WTC11 (cell line): ENCODE data around the gene FRMD6. TPM values are rescaled to one million over a fixed set of nuclear protein-coding genes. Genes with fewer than 3 reads are reported as not detected.

Experiments
- ATAC-seq: fragments of 200-7000 bp; cut with Tn5 transposase; 2 replicates; pipeline ENCODE4 v1.10.0; 2021; ENCODE audit warnings: mild to moderate bottlenecking, moderate library complexity
- CTCF ChIA-PET: fragments of 300-600 bp; sonication (Branson Sonifier 250); formaldehyde crosslinking; loops from one replicate; lab custom pipeline; 2021; ENCODE audit warnings: antibody characterized with exemption; lab: Charles Lee
- POLR2A ChIA-PET: fragments of 350-600 bp; sonication (Branson Sonifier 250); formaldehyde crosslinking; loops from one replicate; lab custom pipeline; 2021; ENCODE audit warnings: antibody characterized with exemption; lab: Charles Lee
- DNase-seq: peaks from one replicate; pipeline ENCODE4 v3.0.0; 2021; ENCODE audit warnings: low spot score
- H3K27ac Mint-ChIP-seq: 2 replicates; pipeline ENCODE4 v1.8.0; 2021; ENCODE audit warnings: mixed read lengths
- H3K27me3 Mint-ChIP-seq: 2 replicates; pipeline ENCODE4 v1.8.0; 2021; ENCODE audit warnings: low read depth, mild to moderate bottlenecking, moderate library complexity, mixed read lengths
- H3K36me3 Mint-ChIP-seq: 2 replicates; pipeline ENCODE4 v1.8.0; 2021; ENCODE audit warnings: mixed read lengths
- H3K4me1 Mint-ChIP-seq: 2 replicates; pipeline ENCODE4 v1.8.0; 2022; ENCODE audit warnings: mixed read lengths
- H3K4me3 Mint-ChIP-seq: 2 replicates; pipeline ENCODE4 v1.8.0; 2021; ENCODE audit warnings: mild to moderate bottlenecking, moderate library complexity, mixed read lengths
- H3K9me3 Mint-ChIP-seq: 2 replicates; pipeline ENCODE4 v1.8.0; 2021; ENCODE audit warnings: mixed read lengths
- CDX4 ChIP-seq: fragments of 250-450 bp; sonication (Bioruptor Pico); IDR thresholded peaks from 2 replicates; pipeline ENCODE4 v1.9.0; 2021; ENCODE audit warnings: moderate library complexity, mild to moderate bottlenecking, inconsistent platforms, borderline replicate concordance
- CREB1 ChIP-seq: sonication (generic); formaldehyde crosslinking; IDR thresholded peaks from 2 replicates; pipeline ENCODE4 v1.8.0; 2023; ENCODE audit warnings: mild to moderate bottlenecking, missing genetic modification reagents
- E2F1 ChIP-seq: sonication (generic); formaldehyde crosslinking; IDR thresholded peaks from 2 replicates; pipeline ENCODE4 v1.8.0; 2022; ENCODE audit warnings: mild to moderate bottlenecking, missing genetic modification reagents
- FOXK1 ChIP-seq: sonication (generic); formaldehyde crosslinking; IDR thresholded peaks from 2 replicates; pipeline ENCODE4 v1.8.0; 2022; ENCODE audit warnings: mild to moderate bottlenecking, moderate library complexity, missing genetic modification reagents
- FOXP4 ChIP-seq: sonication (generic); formaldehyde crosslinking; IDR thresholded peaks from 2 replicates; pipeline ENCODE4 v1.8.0; 2022; ENCODE audit warnings: mild to moderate bottlenecking, missing genetic modification reagents
- GRHL2 ChIP-seq: fragments of 250-450 bp; sonication (Bioruptor Pico); IDR thresholded peaks from 2 replicates; pipeline ENCODE4 v1.8.0; 2022; ENCODE audit warnings: mild to moderate bottlenecking, moderate library complexity; ENCODE audit not compliant: insufficient replicate concordance, severe bottlenecking
- MYBL2 ChIP-seq: sonication (generic); formaldehyde crosslinking; IDR thresholded peaks from 2 replicates; pipeline ENCODE4 v1.8.1; 2023; ENCODE audit warnings: mild to moderate bottlenecking, moderate library complexity, missing genetic modification reagents
- PREB ChIP-seq: sonication (generic); formaldehyde crosslinking; IDR thresholded peaks from 2 replicates; pipeline ENCODE4 v1.8.1; 2022; ENCODE audit warnings: mild to moderate bottlenecking, missing genetic modification reagents, moderate library complexity, borderline replicate concordance
- RORB ChIP-seq: fragments of 250-450 bp; sonication (Bioruptor Pico); IDR thresholded peaks from 2 replicates; pipeline ENCODE4 v1.9.0; 2021; ENCODE audit warnings: mild to moderate bottlenecking
- TEAD1 ChIP-seq: sonication (generic); formaldehyde crosslinking; IDR thresholded peaks from 2 replicates; pipeline ENCODE4 v1.8.0; 2022; ENCODE audit warnings: mild to moderate bottlenecking, missing genetic modification reagents
- ZNF281 ChIP-seq: sonication (generic); formaldehyde crosslinking; IDR thresholded peaks from 2 replicates; pipeline ENCODE4 v1.8.0; 2023; ENCODE audit warnings: mild to moderate bottlenecking, missing genetic modification reagents
- ZNF532 ChIP-seq: fragments of 250-450 bp; sonication (Bioruptor Pico); IDR thresholded peaks from 2 replicates; pipeline ENCODE4 v1.9.0; 2021; ENCODE audit warnings: mild to moderate bottlenecking, borderline replicate concordance
- ZNF671 ChIP-seq: fragments of 250-450 bp; sonication (Bioruptor Pico); IDR thresholded peaks from 2 replicates; pipeline ENCODE4 v1.8.0; 2021; ENCODE audit warnings: mild to moderate bottlenecking
- total RNA-seq: library from RNA; stranded (reverse); gene quantifications from 3 replicates; pipeline ENCODE4 v1.2.3, GENCODE V29; 2021

FRMD6 gene
- total RNA-seq, 1 experiment from 2014 or later: 21.8 TPM

GRCh38 chr14:51616256-51616655, 35.5 kb upstream of the FRMD6 start:
- Mint-ChIP-seq H3K4me3 (no peak overlapping the region), H3K9me3 (no peaks in the 10 kb centered on the region), H3K36me3 (no peaks in the 10 kb centered on the region), H3K27ac (no peak overlapping the region), H3K27me3 (no peaks in the 10 kb centered on the region), H3K4me1 (peaks cover 7% of the 10 kb centered on the region)
- ChIA-PET POLR2A (no interaction called here), CTCF (interaction anchor here (0.6 kb wide), 1 partner anchor 134 kb away, joined by 3 read pairs; no protein-coding TSS in a partner anchor)
- TF ChIP-seq CDX4 (CRISPR knock-in tag) (no peak), FOXP4 (CRISPR knock-in tag) (no peak), TEAD1 (CRISPR knock-in tag) (no peak), MYBL2 (CRISPR knock-in tag) (no peak), E2F1 (CRISPR knock-in tag) (no peak), ZNF281 (CRISPR knock-in tag) (no peak), FOXK1 (CRISPR knock-in tag) (no peak), GRHL2 (CRISPR knock-in tag) (no peak), CREB1 (CRISPR knock-in tag) (no peak), ZNF671 (no peak), PREB (CRISPR knock-in tag) (no peak), RORB (CRISPR knock-in tag) (no peak), ZNF532 (CRISPR knock-in tag) (no peak)
- DNase-seq (no peak), ATAC-seq (no peak)
